NCI-H2107 treated with DMSO at 0.1 percent for 48 hours (cell line): ENCODE results near the gene S100A13.
"Not testable (repeated sequence)": the region's sequence is repeated elsewhere in the genome, so short reads cannot be mapped to it uniquely, and the experiment has no call there.

Experiments
- DNase-seq: peaks from one replicate; lab custom pipeline; 2025; ENCODE audit not compliant: unreplicated experiment; lab: John Stamatoyannopoulos, UW

S100A13 gene

GRCh38 chr1:153648000-153648643 lies 20.8 kb upstream of the S100A13 start:
- DNase-seq = no peak

GRCh38 chr1:153647346-153647714 lies 20.0 kb upstream of the S100A13 start:
- DNase-seq = no peak

GRCh38 chr1:153646672-153647345 lies 19.5 kb upstream of the S100A13 start:
- no peak for DNase-seq

- no peak for DNase-seq
These were observed 16.5 kb upstream of the S100A13 start for GRCh38 chr1:153643816-153644215.

GRCh38 chr1:153643100-153643499 lies 15.8 kb upstream of the S100A13 start:
- DNase-seq = no peak

GRCh38 chr1:153642161-153642560 lies 14.9 kb upstream of the S100A13 start:
- DNase-seq = no peak

GRCh38 chr1:153640861-153641260 lies 13.6 kb upstream of the S100A13 start:
- no peak for DNase-seq

- not testable (repeated sequence) for DNase-seq
These were observed 12.9 kb upstream of the S100A13 start for GRCh38 chr1:153640213-153640612.

- DNase-seq = no peak
These were observed 12.0 kb upstream of the S100A13 start for GRCh38 chr1:153639280-153639679.

GRCh38 chr1:153638261-153638660 lies 11.0 kb upstream of the S100A13 start:
- no peak for DNase-seq

GRCh38 chr1:153636312-153636711 lies 9.0 kb upstream of the S100A13 start:
- DNase-seq = no peak

- no peak for DNase-seq
These were observed 8.6 kb upstream of the S100A13 start for GRCh38 chr1:153635872-153636271.

- peak; percentile 89 for DNase-seq
These were observed 6.7 kb upstream of the S100A13 start, which contains the start of gene CHTOP for GRCh38 chr1:153633754-153634665. Gene CHTOP (plus strand): TSS chr1:153634066. CDS start chr1:153636589, 2,523 bp downstream.

GRCh38 chr1:153633161-153633753 lies 6.0 kb upstream of the S100A13 start:
- DNase-seq = no peak

GRCh38 chr1:153631047-153632022 lies 4.0 kb upstream of the S100A13 start:
- no peak for DNase-seq

- no peak for DNase-seq
These were observed 3.1 kb upstream of the S100A13 start for GRCh38 chr1:153630384-153630783.

- no peak for DNase-seq
These were observed 2.7 kb upstream of the S100A13 start for GRCh38 chr1:153629971-153630370.

GRCh38 chr1:153629343-153629665 lies 2.0 kb upstream of the S100A13 start:
- DNase-seq = no peak

- DNase-seq = no peak
These were observed 1.5 kb upstream of the S100A13 start for GRCh38 chr1:153628638-153629342.
